NCI-H1092 (cell line): ENCODE measurements around the gene SKAP1.
"Not testable (repeated sequence)": the region's sequence is repeated elsewhere in the genome, so short reads cannot be mapped to it uniquely, and the experiment has no call there.

Experiments used
- DNase-seq: peaks from one replicate; lab custom pipeline; 2025; lab: John Stamatoyannopoulos, UW

Gene SKAP1

DNA sequence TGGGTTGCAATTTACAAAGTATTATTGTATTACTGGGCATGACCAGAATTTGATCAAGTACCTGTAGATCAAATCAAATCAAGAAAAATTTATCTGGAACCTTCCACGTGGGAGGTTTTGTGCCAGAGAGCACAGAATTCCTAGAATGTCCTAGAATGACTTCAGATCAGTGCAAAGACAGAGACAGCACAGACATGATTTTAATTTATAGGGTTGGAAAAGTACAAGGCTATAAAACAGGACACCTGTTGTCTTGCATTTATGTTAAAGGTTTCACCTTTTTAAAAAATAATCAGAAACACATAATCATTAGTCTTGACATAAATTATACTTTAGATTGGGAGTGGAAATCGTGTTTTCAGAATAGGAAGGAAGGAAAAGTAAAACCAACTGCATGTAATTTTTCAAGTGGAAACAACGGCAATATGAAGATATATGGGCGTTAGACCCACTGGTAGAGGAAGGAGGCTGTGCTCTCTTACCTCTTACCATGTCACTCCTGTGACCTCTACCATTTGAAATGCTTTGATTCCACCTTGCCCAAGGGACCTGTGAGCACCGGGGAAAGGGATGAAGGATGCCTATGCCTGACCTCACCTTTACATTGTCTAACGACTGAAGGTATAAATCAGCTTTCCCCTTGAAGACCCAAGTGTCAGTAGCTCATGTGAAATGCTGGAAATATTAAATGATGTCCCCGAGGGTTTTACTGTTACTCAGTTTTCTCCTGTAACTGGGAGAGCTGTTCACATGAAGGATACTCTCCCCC, 222.1 kb downstream of the SKAP1 start:
- DNase-seq = no peak

GRCh38 chr17:48207036-48207435, 223.0 kb downstream of the SKAP1 start:
- DNase-seq = not testable (repeated sequence)

- DNase-seq = no peak
Observed at GRCh38 chr17:48202959-48203358, 227.1 kb downstream of the SKAP1 start.

GRCh38 chr17:48198950-48199541, 231.0 kb downstream of the SKAP1 start:
- DNase-seq = no peak

- DNase-seq = no peak
Observed at GRCh38 chr17:48195910-48196309, 234.1 kb downstream of the SKAP1 start.

DNA sequence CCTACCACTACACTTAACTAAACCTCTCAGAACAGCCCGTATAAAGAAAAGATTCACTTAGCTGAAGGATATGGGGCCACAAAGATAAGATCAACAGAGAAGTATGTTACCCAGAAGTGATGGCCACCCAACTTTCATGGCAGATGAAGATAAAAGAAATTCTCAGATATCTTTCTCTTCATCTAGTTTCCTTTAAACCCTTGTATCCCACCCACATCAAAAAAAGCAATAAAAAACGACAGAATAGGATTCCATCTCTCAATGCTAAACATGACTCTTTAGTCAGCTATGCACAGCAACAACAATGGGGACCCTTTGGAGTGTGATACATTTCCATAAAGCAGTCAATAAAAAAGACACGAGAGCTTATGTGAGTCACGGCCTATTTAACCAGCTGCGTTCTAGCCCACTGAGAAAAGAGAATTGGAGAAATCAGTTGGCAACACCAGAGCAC, 235.9 kb downstream of the SKAP1 start:
- peak; percentile 52 for DNase-seq

GRCh38 chr17:48192321-48192731, 237.7 kb downstream of the SKAP1 start:
- no peak for DNase-seq

DNA sequence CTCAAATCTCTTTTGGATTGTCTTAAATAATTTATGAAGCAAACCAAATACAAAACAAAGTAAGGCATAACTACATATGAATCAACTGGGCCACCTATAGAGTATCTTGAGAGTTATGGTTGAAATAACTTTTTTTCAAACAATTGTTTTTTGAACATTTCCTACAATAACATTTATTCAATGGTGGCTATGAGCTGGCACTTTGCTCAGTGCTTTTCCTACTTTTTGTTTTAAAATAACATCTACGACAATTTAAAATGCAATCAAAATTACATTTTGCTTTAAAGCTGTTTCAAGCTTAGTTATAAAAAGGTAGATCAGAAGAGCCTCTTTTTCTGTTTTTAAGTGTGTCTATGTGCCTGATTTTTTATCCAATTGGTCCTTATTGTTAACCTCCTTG, 238.7 kb downstream of the SKAP1 start:
- DNase-seq = no peak

- DNase-seq = no peak
Observed at GRCh38 chr17:48190871-48191270, 239.1 kb downstream of the SKAP1 start.

- DNase-seq = peak; percentile 85
Observed at GRCh38 chr17:48187872-48188608, 242.0 kb downstream of the SKAP1 start.

GRCh38 chr17:48186317-48186716, 243.7 kb downstream of the SKAP1 start:
- not testable (repeated sequence) for DNase-seq

DNA sequence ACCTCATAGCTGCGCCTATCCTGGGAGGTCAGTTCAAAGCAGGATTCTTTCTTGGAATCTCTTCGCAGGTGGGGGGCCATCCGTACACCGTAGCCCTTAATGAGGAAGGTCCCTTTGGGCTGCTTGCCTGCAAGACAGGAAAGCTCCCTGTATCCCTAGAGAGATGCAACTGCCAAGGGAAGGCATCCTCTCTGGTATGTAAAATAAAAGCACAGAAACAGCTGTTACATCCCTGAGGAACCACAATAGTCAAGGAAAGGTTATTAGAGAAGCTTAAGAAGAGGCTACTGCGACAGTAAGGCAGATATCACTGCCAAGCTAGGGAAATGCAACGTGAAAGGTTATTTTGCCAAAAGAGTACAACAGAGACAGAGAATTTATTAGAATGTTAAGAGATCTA, 245.3 kb downstream of the SKAP1 start:
- DNase-seq = no peak

DNA sequence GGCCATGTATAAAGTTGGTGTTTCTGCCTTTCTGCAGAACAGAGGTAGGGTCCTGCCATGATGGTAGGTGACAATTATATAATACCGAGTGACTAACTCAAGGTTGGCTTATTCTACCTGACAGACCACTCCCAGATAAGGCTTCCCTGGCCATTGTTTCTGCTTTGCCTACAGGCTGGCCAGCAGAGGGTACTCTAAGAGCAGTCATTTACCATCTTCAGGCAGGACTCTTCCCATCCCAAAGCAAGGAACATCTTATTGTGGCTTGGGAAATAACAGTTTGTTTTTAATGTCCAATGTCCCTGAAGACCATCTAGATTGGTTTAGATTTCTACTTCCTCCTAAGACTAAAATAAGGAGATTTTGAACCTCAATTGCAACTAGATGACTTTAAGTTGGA, 248.4 kb downstream of the SKAP1 start:
- DNase-seq = peak; percentile 29

DNA sequence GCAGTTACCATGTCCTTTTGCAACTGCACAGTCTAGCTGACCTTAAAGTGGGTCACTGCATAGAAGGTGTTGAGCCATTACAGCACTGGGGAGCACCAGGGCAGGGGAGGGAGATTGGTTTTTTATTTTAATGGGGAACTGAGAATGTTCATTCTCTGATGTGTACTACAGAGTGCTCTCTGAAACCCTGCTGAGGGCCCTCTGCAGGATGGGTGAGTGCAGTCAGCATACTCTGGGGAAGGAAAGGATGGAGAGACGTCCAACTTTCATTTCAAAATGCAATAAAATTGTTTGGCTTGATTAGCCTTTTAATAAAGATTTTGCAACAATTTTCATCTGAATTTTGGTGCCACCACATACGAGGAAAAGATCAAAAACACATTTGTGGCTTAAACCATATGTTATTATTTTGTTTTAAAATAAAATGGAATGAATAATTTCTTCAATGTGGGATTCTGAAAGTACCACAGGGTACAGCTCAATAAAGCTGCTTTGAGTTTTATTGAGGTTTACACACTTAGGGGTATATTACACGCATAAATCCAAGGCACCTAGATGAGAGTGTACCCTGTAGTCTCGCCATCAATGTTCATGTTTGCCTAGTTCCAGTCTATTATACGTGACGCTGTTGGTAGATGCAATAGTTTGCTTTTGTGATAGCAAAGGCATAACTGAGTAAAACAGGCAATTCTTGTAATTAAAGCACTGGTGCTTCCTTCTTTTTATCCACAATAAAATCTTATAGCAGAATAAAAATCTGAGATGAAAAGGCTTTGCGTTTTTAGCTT, 249.0 kb downstream of the SKAP1 start:
- no peak for DNase-seq

- DNase-seq = no peak
Observed at GRCh38 chr17:48179071-48179945, 250.7 kb downstream of the SKAP1 start.

DNA sequence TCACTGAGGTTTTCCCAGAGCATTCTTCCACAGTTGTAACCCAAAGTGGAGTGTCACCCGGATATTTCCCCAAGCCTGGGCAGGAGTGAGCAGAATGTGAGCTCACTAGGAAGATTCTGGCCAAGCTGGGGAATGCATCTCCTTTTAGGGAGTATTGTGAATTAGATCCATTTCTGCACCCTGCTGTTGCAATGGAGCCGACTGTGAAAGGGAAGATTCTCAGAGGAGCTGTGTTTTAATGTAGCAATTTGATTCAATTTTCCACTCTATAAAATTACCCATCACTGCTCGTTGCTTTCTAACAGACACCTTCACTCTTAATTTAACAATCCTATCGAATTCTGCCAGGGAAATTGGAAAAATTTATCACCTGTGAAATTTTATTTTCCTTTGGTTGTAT, 251.7 kb downstream of the SKAP1 start:
- DNase-seq = no peak

DNA sequence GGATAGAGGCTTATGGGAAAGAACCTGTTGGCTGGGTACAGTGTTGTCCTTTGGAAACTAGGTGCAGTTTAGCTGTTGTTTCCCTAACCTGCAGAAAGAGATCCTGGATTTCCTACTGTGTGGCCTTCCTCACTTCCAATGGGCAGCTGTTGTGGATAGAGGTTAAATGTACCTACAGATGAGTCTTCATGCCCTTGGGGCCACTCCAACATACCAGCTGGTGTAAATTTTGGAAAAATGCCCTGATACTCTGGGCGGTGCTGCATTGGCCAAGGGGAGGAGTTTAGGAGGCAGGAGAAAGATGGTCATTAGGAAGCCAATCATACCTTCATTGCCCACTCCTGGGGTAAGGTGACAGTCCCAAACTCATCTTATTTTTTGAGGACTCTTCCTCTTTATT, 252.2 kb downstream of the SKAP1 start:
- DNase-seq = no peak

GRCh38 chr17:48176471-48176855, 253.6 kb downstream of the SKAP1 start:
- DNase-seq = no peak

- no peak for DNase-seq
Observed at GRCh38 chr17:48175692-48176470, 254.1 kb downstream of the SKAP1 start.

GRCh38 chr17:48174833-48175523, 255.0 kb downstream of the SKAP1 start:
- peak; percentile 74 for DNase-seq
